Thyroid gland (tissue), 4 donors: Measurements from ENCODE around the gene PRKG2. TPM values are rescaled to one million over a fixed set of nuclear protein-coding genes. Genes with fewer than 3 reads are reported as not detected.

Experiments used
- DNase-seq, 2 donors: peaks; one replicate each; pipeline ENCODE4 v3.0.0-alpha.2; 2019
- H3K27ac ChIP-seq, 3 donors: fragments of 200-600 bp; sonication (generic); 1 replicate in 2 of 3; 2 replicates in 1 of 3; pipeline ENCODE4 v1.5.1; 2016 to 2019; ENCODE audit warnings: mild to moderate bottlenecking in 1 of 3, moderate library complexity in 1 of 3
- H3K27me3 ChIP-seq: fragments of 200-600 bp; sonication (generic); one replicate; pipeline ENCODE4 v1.5.1; 2019
- H3K36me3 ChIP-seq, 2 donors: fragments of 200-600 bp; sonication (generic); one replicate each; pipeline ENCODE4 v1.5.1; 2016 to 2019
- H3K4me1 ChIP-seq, 2 donors: fragments of 200-600 bp; sonication (generic); one replicate each; pipeline ENCODE4 v1.5.1; 2017 to 2019
- H3K4me3 ChIP-seq, 3 donors: fragments of 200-600 bp; sonication (generic); replicated peaks in 1 of 3; 1 replicate in 2 of 3; 2 replicates in 1 of 3; pipeline ENCODE4 v1.5.1; 2016; ENCODE audit warnings: mild to moderate bottlenecking in 1 of 3
- H3K9me3 ChIP-seq: fragments of 200-600 bp; sonication (generic); one replicate; pipeline ENCODE4 v1.5.1; 2017
- POLR2A ChIP-seq, 2 donors: fragments of 450-650 bp; IDR thresholded peaks; one replicate each; pipeline ENCODE4 v1.6.1; 2017; ENCODE audit warnings: antibody characterized with exemption in 2 of 2, mild to moderate bottlenecking in 2 of 2, moderate library complexity in 1 of 2
- WGBS, 2 donors: methylation state at CpG; one replicate each; pipeline ENCODE4 v1.1.5; 2017; 5-methylcytosine and 5-hydroxymethylcytosine counted together
- intact Hi-C: fragments of 100-400 bp; cut with DNase I; formaldehyde crosslinking; loops from one replicate; pipeline ENCODE4 v1.15.1; 2023
- total RNA-seq, 4 donors: library from RNA; depleted of rRNA; stranded (reverse); fragments of >200 nt; gene quantifications; one replicate each; pipeline ENCODE4 v1.2.3, GENCODE V29; 2016
- TF ChIP-seq, protein P1 (sequence below), 6 experiments: fragments of 200-600 bp in 3 of 6; fragments of 450-650 bp in 3 of 6; sonication (generic) in 3 of 6; IDR thresholded peaks; one replicate each; pipeline ENCODE4 v1.5.1; 2016 to 2019; ENCODE audit warnings: antibody characterized with exemption in 6 of 6, mild to moderate bottlenecking in 2 of 6, inconsistent platforms in 1 of 6, moderate library complexity in 1 of 6

Gene PRKG2
- total RNA-seq, 4 donors from 2014 or later: 0.21 to 1.2 (median 0.54) TPM; not detected in 1

DNA sequence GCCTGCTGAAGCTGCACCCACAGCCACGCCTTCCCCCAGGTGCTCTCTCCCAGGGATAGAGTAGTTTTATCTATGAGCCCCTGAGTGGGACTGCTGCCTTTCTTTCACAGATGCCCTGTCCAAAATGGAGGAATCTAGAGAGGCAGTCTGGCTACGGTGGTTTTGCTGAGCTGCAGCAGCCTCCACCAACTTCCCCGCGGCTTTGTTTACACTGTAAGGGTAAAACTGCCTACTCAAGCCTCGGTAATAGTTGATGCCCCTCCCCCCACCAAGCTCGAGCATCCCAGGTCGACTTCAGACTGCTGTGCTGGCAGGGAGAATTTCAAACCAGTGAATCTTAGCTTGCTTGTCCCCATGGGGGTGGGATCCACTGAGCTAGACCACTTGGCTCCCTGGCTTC, 84.5 kb downstream of the PRKG2 start:
- H3K4me1 ChIP-seq: no peaks in the 10 kb centered on the region

DNA sequence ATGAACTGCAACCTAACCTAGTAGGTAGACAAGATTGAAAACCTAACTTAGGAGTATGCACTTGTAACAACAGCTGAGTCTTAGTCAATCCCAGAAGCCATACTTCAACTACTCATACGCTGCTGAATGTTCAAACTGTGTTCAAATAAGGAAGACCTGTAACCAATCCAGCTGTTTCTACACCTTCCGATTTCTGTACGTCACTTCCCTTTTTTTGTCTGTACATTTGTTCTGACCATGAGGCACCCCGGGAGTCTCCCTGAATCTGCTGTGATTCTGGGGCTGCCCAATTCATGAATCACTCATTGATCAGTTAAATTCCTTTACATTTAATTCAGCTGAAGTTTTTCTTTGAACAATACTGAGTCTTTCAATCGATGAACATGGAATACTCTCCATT, 95.0 kb downstream of the PRKG2 start:
- no peaks in the 10 kb centered on the region for H3K27me3 ChIP-seq
- WGBS, 2 donors: 81 to 94% methylated on average over 5 of the region's 5 CpGs
- TF ChIP-seq, protein P1, sequence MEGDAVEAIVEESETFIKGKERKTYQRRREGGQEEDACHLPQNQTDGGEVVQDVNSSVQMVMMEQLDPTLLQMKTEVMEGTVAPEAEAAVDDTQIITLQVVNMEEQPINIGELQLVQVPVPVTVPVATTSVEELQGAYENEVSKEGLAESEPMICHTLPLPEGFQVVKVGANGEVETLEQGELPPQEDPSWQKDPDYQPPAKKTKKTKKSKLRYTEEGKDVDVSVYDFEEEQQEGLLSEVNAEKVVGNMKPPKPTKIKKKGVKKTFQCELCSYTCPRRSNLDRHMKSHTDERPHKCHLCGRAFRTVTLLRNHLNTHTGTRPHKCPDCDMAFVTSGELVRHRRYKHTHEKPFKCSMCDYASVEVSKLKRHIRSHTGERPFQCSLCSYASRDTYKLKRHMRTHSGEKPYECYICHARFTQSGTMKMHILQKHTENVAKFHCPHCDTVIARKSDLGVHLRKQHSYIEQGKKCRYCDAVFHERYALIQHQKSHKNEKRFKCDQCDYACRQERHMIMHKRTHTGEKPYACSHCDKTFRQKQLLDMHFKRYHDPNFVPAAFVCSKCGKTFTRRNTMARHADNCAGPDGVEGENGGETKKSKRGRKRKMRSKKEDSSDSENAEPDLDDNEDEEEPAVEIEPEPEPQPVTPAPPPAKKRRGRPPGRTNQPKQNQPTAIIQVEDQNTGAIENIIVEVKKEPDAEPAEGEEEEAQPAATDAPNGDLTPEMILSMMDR (IDR thresholded peaks at IDR 0.05): no peak
- TF ChIP-seq POLR2A (IDR thresholded peaks at IDR 0.05): no peak
- no peak overlapping the region for H3K4me3 ChIP-seq
- no peak overlapping the region for H3K27ac ChIP-seq
- H3K36me3 ChIP-seq: no peaks in the 10 kb centered on the region
- DNase-seq: no peak
- H3K9me3 ChIP-seq: no peaks in the 10 kb centered on the region
- intact Hi-C loops: no loop called here
- no peaks in the 10 kb centered on the region for H3K4me1 ChIP-seq

More for the DNA sequence above, 84.5 kb downstream of the PRKG2 start:
- no peak for DNase-seq
- TF ChIP-seq POLR2A (IDR thresholded peaks at IDR 0.05): no peak
- TF ChIP-seq, protein P1 (IDR thresholded peaks at IDR 0.05): no peak
- no peaks in the 10 kb centered on the region for H3K9me3 ChIP-seq
- no peak overlapping the region for H3K4me3 ChIP-seq
- no peaks in the 10 kb centered on the region for H3K27me3 ChIP-seq
- no peak overlapping the region for H3K27ac ChIP-seq
- H3K36me3 ChIP-seq: no peaks in the 10 kb centered on the region
- intact Hi-C loops: no loop called here
- WGBS, 2 donors: 41 to 48% methylated on average over 7 of the region's 7 CpGs

DNA sequence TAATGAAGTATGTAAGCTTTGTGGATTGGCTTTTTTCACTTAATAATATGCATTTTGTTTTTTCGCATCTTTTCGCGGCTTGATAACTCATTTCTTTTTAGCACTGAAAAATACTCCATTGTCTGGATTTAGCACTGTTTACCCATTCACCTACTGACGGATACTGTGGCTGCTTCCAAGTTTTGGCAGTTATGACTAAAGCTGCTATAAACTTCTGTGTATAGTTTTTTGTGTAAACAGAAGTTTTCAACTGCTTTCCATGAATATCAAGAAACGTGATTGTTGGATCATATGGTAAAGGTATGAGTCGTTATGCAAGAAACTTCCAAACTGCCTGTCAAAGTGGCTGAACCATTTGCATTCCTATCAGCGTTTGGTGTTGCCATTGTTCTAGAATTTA, 96.9 kb downstream of the PRKG2 start:
- Histone ChIP-seq H3K4me3 (no peak overlapping the region), H3K27ac (no peak overlapping the region), H3K9me3 (no peaks in the 10 kb centered on the region), H3K4me1 (no peaks in the 10 kb centered on the region), H3K36me3 (no peaks in the 10 kb centered on the region), H3K27me3 (no peaks in the 10 kb centered on the region)
- no peak for DNase-seq
- no peak for TF ChIP-seq POLR2A (IDR thresholded peaks at IDR 0.05)
- TF ChIP-seq, protein P1 (IDR thresholded peaks at IDR 0.05): no peak
- intact Hi-C loops: no loop called here
- 85 to 87% methylated on average over 7 of the region's 7 CpGs for WGBS, 2 donors

DNA sequence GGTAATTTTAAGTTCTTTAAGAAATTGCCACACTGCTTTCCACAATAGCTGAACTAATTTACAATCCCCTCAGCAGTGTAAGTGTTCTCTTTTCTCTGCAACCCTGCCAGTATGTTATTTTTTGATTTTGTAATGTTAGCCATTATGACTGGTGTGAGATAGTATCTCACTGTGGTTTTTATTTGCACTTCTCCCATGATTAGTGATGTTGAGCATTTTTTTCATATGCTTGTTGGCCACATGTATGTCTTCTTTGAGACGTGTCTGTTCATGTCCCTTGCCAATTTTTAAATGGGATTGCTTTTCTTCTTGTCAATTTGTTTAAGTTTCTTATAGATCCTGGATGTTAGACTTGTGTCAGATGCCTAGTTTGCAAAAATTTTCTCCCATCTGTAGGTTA, 98.5 kb downstream of the PRKG2 start:
- intact Hi-C loops: no loop called here
- DNase-seq: no peak
- Histone ChIP-seq H3K27ac (no peak overlapping the region), H3K4me3 (no peak overlapping the region), H3K4me1 (no peaks in the 10 kb centered on the region), H3K9me3 (no peaks in the 10 kb centered on the region), H3K36me3 (no peaks in the 10 kb centered on the region), H3K27me3 (no peaks in the 10 kb centered on the region)
- WGBS, 2 donors: 60 to 76% methylated on average over 1 of the region's 1 CpG
- TF ChIP-seq POLR2A (IDR thresholded peaks at IDR 0.05): no peak
- TF ChIP-seq, protein P1 (IDR thresholded peaks at IDR 0.05): no peak

DNA sequence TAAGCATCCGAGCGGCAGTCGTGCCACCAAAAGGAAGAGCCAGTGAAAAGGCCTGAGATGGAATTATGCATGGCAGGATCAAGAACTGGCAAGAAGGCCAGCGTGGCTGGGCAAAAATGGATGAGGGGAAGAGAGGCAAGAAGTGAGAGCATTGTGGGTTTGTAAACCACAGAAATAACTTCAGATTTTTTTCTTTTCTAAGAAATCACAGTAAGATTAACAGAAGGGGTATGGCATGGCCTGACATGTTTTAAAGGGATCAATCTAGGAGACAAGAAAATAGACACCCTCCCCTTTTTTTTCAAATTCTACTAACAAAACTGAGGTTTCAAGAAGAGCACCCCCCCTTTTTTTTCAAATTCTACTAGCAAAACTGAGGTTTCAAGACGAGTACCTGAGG, 102.0 kb downstream of the PRKG2 start:
- Histone ChIP-seq H3K4me3 (no peak overlapping the region), H3K27ac (no peak overlapping the region)
- 88 to 89% methylated on average over 5 of the region's 5 CpGs for WGBS, 2 donors

More for the DNA sequence above, 102.0 kb downstream of the PRKG2 start:
- no peaks in the 10 kb centered on the region for H3K9me3 ChIP-seq
- intact Hi-C loops: no loop called here
- no peaks in the 10 kb centered on the region for H3K4me1 ChIP-seq
- TF ChIP-seq POLR2A (IDR thresholded peaks at IDR 0.05): no peak
- TF ChIP-seq, protein P1 (IDR thresholded peaks at IDR 0.05): no peak
- H3K36me3 ChIP-seq: no peaks in the 10 kb centered on the region
- H3K27me3 ChIP-seq: no peaks in the 10 kb centered on the region
- no peak for DNase-seq
